ENCODE measurements around the gene CADPS.
A peak's percentile ranks its signal among the peaks of the same experiment; 100 is the strongest.

Gene CADPS

DNA sequence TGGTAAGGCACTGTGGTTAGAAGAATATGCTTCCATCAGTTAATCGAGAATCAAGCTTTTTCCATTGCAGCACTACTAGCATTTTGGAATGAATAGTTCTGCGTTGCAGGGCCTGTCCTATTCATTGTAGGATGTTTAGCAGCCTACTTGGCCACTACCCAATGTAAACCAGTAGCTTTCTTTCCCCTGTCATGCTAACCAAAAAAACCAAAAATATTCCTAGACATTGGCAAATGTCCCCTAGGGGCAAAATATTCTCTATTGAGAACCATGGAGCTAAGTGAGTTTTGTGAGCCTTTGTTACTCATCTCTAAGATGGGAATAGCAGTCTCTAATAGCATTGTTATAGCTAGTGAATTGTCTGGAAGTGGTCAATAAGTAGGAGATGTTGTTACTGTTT is 187.2 kb downstream of the CADPS start:
- no peak for DNase-seq (ENCODE audit: low read depth)

DNA sequence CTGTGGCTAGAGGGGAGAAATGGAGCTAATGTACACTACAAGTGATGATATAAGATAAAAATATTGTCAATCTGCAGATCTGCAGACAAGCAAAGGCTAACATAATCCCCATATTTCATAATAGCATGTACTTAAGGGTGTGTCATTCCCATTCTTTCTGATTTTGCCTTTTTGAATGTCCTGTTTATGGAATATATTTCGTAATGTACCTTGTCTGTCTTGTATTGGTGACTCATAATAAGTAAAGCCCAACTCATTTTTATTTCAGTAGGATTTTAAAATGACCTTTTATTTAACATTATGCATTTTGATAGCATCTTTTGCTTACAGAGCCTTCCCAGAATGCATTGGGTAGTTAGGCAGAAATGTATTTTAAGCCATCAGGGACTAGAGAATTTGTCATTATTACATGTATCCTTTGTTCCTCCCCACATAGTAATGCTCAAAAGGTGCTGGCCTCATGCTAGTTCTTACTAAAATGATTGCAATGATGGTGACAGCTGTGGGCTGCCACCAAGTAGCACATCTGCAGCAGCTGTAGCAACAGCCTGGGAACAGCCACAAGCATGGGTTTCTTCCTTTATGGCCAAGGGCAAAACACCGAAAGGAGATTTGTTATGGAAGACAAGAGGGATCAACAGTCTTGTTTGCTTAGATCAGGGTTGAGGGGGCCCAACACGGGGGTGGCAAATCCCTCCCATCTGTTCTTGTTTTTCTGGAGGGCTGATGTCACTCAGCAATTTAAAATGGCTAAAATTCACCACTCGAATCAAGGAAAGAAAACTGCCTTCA is 188.5 kb downstream of the CADPS start:
- DNase-seq (ENCODE audit: low read depth), result no peak

DNA sequence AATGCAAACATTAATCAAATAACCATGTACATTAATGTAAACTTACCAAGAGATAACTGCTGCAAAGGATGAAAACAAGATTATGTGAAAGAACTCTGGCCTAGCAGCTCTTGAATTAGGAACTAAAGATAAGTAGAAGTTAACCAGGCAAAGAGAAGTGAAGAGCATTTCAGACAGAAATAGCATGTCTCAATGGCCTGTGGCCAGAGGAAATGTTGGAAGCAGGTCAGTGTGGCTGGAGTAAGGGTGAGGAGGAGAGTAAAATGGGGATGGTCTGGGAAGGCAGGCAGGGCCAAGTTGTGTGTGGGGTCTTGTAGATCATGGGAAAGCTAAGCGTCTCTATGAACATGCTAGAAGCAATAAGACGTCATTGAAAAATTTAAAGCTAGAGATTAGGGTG is 192.4 kb downstream of the CADPS start:
- no peak for DNase-seq (ENCODE audit: low read depth)

DNA sequence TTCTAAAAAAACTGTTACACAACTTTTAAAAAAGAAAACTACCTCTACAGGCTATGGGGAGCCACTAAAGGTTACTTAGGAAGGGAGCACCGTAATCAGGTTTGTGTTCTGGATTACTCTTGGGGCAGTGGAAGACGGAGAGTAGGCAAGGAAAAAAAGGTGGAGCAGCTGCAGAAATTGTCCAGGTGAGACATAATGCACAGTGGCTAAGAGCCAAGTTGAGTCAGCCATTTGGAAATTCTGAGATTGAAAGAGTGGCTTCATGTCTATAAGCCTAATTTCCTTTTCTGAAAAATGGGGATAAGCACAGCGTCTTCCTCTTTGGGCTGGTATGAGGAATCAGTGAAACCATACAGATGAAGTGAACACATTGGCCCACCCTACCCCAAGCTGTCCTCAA is 195.2 kb downstream of the CADPS start:
- no peak for DNase-seq (ENCODE audit: low read depth)

DNA sequence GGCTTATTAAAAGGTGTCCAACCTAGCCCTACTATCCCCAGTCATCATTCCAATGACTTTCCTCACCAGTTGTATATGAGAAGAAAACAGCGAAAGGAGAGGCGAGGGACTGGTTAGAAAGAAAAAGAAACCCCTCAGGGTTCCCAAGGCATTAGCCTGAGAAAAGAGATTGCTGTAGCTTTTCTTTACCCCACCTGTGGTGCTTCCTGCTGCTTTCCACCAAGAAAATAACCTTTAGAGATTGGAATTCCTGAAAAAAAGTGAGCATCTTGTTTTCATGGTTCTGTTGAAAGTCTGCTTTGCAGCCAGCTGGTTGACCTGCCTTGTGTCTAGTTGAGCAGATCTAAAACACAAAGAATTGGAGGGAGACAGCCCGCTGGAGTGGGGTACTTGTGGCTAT is 196.4 kb downstream of the CADPS start:
- DNase-seq (ENCODE audit: low read depth), result no peak

DNA sequence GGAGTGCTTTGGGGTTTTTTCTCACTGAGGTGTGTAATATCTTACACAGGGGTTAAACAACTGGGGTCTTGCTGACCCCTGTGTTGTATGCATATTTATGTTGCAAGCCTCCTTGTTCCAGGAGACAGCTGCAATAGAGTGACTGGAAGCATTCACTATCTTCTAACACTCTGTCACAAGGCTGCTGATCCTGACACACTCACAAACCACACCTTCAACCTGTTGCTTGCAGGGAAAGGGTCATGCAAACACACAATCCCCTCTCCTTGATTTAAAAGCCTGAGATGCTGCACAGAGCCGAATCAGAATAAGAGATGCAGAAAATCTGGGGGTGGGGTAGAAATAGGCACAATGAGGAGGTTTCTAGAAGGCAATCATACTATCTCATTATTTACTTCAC is 197.3 kb downstream of the CADPS start:
- no peak for DNase-seq (ENCODE audit: low read depth)

DNA sequence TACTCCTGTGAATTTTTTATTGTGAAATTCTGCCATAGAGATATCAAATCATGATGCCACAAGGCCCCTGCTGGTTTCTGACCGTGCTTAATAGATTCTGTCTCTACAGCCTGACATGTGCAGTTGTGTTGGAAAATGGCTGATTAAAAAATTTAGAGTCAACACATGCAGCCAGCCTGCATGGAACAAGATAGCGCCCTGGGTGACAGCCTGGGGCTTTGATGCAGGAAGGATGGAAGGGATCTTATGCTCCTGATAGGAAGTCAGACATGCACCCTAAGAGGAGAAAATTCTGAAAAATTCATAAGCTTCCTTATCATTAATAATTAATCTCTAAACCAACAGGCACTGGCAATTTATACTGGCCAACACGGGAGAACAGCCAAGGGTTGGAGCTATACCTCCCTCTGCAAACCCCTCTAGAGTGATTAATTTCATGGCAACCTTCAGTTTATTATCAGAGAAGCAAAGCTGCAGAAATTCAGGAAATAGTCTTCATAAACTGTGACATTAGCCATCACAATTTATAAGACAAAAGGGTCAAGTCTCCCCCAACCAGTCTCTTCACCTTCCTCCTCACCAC is 198.4 kb downstream of the CADPS start:
- DNase-seq (ENCODE audit: low read depth), result no peak

DNA sequence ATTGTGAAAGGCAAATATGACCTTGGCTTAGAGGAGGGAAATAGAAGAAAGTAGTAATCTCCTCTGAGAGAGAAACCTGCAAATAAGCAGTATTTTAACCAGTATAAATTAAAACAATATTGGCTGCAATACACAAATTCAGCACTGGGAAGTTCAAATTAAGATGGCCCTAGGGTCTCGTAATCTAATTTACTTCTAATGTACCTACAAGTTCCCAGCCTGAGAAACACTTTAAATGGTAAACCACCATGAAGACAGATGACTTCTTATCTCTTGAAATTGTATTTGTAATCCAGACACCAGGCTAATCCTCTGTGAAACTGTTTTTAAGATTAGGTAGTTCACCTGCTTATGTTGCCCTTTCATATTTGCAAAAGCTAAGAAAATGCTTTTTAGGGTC is 199.7 kb downstream of the CADPS start:
- no peak for DNase-seq (ENCODE audit: low read depth)

DNA sequence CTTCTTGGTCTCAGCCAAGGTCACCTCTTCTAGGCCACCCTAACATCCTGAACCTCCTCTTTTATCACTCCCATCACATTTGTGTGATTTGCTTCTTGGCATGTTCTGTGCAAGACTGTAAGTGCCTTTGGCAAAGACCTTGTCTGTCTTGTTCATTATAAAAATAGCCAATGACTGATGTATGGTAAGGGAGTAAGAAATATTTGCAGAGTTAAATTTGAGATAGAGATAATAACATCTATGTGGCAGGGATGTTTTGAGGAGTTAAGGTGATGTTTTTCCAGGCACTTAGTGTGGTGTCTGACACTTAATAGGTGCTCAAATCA is 202.3 kb downstream of the CADPS start:
- no peak for DNase-seq (ENCODE audit: low read depth)

DNA sequence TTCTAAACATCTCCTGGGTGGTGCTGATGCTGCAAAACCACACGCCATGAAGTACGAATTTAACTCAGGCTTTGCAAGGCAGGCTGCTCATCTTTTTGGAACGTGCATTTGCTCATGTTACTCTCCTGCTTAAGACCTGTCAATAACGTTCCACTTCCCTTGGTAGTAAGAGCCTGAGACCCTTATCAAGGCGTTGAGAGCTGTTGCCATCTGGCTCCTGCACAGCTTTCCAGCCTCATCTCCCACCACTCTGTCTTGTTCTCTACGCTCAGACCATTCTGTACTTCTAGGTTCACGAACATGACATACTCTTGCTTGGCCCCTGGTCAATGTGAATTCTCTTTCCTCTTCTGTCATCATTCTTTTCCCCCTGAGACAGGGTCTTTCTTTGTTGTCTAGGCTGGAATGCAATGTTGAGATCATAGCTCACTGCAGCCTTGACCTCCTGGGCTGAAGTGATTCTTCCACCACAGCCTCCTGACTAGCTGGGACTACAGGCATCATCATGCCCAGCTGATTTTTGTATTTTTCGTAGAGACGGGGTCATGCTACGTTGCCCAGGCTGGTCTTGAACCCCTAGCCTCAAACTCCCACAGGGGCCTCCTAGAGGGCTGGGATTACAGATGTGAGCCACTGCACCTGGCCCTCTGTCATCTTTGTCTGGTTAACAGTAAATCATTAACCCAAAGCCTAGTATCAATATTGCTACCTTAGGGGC is 202.8 kb downstream of the CADPS start:
- DNase-seq (ENCODE audit: low read depth), result no peak

DNA sequence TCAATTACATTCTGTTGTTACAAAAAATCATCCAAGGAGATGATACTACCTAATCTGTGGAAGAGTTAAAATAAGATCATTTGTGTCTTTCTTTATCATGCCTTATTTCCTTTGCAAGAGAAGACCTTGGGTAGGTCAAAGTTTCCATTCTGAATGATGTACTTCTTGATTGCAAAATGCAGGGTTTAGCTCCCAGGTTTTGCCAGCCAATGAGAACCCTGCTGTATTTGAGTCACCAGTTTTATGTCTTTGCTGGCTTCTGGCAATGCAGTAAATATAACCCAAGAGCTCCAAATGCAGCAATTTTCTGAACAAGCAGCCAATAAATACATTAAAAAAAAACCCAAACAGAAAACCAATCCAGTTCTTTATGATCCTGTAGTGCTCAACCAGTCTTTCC is 204.9 kb downstream of the CADPS start:
- DNase-seq (ENCODE audit: low read depth), result no peak

DNA sequence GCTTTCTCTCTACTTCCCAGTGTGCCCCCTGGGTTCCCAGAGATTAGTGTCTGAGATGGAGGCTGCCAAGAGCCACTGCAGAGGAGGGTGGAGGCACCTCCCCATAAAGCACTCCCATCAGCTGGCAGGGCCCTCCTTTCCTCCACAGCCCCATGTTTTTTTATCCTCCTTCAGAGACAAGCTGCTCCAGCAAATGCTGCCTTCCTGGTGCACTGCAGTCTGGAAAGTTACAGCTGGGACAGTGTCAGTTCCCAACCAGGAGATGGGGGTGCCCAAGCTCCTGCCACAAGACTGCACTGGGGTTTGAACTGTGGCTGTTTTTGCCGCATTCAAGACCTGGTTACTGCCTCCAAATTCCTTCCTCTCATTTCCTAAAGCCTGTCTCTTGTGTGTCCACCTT is 206.1 kb downstream of the CADPS start:
- DNase-seq (ENCODE audit: low read depth), result no peak

DNA sequence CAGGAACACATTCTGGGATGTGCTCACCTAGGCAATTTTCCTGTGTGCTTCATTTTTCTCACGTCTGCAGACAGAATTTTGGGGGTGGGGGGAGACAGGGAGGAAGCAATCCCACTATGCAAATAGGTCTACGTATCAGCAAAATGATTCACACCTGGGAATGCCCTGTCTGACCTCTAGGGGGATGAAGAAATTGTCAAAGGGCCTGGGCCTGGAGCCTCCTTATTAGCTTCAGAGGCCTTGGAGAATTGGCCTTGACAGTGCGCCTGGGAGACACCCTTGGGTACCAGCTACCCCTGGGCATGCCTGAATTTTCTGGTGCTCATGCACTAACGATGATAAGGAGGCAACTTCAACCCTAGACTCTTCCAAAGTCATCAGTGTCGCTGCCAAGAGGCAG is 207.5 kb downstream of the CADPS start:
- DNase-seq (ENCODE audit: low read depth), result no peak

DNA sequence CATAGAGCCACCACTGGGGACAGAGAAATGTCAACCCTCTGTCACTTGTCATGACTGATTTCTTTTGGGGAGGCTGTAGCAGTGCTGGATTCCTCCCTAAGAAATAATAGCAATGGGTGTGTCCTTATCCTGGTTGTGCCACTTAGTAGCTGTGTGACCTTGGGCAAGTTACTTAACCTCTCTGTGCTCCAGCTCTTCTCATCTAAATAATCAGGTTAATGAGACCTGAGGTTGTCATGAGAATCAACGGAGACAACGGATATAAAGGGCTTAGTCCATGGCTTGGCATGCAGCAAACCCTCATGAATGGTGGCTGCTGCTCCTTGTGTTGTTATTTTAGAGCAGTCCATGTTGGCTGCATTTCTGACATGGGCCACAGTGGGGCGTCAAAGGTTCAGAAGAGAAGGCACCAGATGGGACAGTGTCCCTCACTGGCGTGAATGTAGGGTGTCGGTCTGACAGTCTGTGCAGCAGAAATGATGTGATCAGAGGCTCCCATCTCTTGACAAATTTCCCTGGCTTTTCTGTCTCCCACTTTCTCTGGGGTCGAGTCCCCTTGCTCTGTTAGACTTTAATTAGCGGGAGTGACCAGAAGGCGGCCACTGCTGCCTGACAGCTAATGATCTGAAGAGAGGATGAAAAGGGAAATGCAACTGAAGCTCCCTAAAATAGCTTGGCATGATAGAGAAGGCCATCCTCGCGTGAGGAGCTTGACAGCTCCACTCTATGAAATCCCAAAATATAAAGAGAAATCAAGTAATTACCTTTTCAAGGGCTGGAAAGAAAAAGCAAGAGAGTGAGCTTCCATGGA is 209.4 kb downstream of the CADPS start:
- peak; percentile 7 for DNase-seq (ENCODE audit: low read depth)

DNA sequence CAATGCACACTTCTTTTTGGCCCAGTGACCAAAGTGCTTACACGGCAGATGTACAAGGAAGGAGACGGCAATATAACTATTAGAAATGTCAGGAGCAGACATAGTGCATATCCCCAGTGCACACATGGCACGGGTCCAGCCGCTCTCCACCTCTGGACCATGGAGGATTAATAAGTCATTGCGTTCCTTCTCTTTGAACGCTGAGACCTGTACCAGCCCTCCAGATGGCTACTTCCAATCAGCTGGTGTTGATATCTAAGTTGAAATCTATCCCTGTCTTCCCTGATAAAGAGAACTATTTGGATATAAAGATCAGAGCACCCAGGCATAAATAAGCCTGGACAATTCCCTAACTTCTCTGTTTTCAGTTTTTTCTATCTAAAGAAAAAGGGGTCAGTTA is 212.5 kb downstream of the CADPS start:
- DNase-seq (ENCODE audit: low read depth), result no peak

DNA sequence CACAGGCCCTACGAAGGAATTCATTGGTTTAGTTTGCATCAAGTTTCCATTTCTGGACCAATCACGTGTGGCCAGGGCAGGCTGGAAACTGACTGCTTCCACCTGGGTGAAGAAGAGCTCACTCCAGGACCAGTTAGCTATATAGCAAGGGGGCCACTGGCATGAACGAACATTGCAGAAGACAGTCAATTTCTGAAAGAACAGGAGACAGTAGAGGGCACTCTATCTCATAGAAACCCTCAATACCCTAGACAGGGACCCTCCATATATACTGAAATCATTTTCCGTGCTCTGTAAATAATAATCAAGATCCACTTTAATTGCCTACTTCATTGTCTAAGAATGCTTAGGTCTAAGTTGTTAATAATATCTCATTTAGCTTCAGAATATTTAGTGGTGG is 215.6 kb downstream of the CADPS start:
- no peak for DNase-seq (ENCODE audit: low read depth)

DNA sequence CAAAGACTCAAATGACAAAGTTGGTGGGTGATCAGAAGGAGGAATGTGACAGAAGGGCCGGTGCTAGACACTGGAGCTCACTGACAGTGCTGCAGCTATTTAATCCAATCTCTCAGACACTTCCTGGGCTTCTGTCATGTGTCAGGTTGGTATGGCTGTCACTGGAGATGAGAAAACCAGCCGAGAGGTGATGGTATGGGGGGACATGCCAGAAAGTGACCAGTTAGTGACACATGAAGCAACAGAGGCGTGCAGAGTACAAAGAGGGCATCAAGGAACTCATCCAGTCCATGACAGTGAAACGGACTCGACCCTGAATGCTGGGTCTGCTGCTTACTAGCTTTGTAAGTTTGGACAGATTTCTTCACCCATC is 219.5 kb downstream of the CADPS start:
- no peak for DNase-seq (ENCODE audit: low read depth)

DNA sequence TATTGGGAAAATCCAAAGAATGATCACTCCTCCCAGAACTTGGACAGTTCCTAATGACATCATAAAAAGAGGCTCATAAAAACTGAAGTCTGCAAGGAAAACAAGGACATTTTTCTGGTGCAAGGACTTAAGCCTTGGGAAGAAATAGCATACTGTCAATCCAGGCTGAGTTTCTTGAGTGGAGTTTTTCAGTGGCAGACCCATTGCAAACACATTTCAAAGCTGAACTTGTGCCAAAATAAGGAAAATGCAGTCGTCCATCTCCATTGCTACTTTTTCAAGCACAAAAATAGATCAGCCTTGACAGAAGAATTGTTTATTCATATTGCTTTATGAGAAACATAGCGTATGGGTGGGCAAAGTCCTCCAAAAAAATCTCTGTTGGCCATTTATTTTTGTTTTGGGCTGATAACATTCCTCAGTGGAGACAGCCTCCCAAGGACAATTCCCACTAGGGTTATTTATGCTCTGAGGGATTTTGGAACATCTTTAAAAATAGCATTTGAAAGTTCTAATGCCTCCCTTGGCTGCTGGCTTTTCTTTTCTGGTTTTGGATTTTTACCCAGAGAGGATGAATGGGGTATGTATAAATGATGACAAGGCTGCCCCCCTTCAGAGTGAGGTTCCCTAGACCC is 220.0 kb downstream of the CADPS start:
- no peak for DNase-seq (ENCODE audit: low read depth)

DNA sequence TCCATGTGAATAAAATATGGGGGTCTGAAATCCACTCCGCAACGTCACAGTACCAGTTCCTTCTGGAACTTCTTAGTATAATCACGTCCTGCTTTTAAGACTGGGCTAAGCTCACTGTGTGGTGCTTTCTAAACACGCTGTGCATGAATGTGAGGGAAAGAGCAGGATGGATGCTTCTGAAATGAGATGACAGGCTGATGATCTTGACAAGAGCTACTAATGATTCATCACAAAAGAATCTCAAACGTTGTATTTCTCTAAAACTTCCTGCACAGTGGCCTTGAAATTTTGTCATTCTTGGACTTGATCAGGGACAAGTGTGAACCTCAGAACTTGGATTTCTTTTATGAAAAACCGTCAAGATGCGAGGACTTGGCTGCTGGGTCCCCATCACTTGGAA is 221.4 kb downstream of the CADPS start:
- no peak for DNase-seq (ENCODE audit: low read depth)

DNA sequence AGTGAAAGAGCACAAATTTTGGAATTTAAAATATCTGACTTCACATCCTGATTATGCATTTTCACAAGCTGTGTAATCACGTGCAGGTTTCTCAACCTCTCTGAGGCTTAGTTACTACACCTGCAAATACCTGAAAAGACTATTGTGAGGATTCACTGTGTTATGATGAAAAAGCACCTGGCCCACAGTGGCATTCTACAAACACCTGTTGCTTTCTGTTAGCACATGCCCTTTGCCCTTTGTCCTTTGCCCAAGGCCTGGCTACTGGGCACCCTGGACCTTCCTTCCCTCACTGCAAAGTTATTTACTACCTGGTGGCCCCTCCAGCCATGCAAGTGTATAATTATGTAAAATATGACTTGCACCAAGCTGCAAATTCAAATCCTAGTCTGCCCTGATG is 227.5 kb downstream of the CADPS start:
- no peak for DNase-seq (ENCODE audit: low read depth)

DNA sequence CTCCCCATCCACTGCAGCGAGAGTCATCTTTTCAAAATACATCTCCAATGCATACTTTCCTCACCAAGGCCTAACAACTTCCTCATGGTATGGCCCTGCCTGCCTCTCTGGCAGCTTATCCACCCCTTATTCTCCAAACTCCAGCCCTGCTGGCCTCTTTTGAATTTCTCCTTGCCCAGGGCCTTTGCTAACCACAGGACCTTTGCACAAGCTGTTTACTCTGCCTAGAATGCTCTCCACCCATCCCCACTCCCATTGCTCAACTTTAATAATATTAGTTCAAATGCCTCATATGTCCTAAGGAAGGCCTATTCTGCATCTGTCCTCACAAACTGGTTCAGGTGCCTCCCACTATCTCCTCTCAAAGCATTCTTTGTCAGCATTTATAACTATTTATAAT is 230.7 kb downstream of the CADPS start:
- DNase-seq (ENCODE audit: low read depth), result no peak

DNA sequence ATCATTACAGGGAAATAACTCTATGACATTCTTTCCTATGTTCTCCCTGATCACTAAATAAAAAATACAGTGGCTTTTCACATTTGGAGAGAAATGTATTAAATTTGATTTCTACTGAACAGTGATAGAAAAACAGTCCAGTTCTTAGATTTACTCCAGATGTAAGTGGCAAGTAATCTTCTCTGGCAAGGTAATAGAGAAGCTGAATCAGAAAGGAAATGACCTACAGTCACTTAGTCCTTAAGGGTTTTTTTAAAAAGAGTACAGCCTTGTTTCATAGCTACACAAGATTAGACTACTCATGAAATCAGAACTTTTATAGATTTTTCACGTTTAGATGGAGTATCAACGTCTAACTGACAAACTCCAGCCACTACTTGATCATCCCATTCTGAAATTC is 236.9 kb downstream of the CADPS start:
- DNase-seq (ENCODE audit: low read depth), result no peak

All from T follicular helper cell (primary cell).